Renal cortex interstitium (tissue), 11 donors: ENCODE results near the gene MAP2K3. TPM values are rescaled to one million over a fixed set of nuclear protein-coding genes. Genes with fewer than 3 reads are reported as not detected.

ENCODE experiments used
- DNase-seq, 11 donors: peaks; one replicate each; pipeline ENCODE4 v3.0.0-alpha.2; 2013; ENCODE audit warnings: low read depth in 9 of 11, low spot score in 4 of 11; ENCODE audit errors: extremely low read depth in 1 of 11
- polyA plus RNA-seq, 3 donors: library from polyadenylated mRNA; unstranded; fragments of 120-200 nt; gene quantifications; one replicate each; pipeline ENCODE4 v1.2.1, GENCODE V29; 2013; ENCODE audit not compliant: insufficient read length in 3 of 3

The MAP2K3 gene
- polyA plus RNA-seq, 3 donors: 20.6 to 25.8 (median 22.9) TPM

DNA sequence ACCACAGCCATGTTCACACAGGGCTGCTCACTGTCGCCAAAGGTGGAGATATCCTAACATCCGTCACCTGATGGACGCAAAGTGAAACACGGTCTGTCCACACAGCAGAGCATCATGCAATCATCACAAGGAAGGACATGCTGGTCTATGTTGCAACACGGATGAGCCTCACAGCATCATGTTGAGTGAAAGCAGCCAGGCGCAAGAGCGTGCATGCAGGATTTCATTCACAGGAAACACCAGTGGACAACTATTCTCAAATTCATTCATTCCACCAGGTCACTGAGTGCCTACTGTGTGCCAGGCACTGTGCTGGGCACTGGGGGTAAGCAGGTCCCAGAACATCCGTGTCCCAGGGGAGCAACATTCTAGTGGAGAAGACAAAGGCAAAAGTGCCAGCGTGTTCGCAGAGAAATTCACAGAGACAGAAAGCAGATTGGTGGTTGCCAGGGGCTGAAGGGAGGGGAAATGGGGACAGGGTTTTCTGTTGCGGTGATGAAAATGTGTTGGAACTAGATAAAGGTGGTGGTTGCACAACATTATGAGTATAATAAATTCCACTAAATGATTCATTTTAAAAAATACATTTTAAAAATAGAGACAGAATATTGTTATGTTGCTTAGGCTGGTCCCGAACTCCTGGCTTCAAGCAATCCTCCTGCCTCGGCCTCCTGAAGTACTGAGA lies 69.0 kb downstream of the MAP2K3 start:
- no peak for DNase-seq

DNA sequence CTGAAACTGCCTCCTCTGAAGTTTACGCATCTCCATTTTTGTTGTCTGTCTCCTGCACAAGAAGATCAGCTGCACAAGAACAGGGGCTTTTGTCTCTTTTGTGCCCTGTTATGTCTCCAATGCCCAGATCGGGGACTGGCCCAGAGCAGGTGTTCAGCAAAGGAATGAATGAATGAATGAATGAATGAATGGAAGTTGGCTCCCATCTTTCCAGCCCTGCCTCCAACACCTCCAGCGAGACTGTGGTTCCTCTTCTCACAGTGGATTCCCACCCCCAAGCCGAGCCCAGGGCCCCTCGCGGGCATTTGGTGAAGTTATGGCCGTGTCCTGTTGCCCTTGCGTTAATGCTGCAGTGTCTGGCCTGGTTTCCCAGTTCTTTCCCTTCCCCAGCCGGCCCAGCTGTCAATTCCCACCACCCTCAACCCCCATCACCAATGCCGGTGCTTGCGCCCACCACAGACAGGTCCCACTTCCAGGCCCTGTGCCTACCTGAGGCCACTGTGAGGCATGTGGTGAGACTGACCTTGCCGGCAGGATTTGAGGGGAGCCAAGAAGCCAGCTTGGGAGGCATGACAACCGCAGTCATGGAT lies 70.4 kb downstream of the MAP2K3 start:
- no peak for DNase-seq

- no peak for DNase-seq
These were observed 71.1 kb downstream of the MAP2K3 start for GRCh38 chr17:21355586-21355985.

DNA sequence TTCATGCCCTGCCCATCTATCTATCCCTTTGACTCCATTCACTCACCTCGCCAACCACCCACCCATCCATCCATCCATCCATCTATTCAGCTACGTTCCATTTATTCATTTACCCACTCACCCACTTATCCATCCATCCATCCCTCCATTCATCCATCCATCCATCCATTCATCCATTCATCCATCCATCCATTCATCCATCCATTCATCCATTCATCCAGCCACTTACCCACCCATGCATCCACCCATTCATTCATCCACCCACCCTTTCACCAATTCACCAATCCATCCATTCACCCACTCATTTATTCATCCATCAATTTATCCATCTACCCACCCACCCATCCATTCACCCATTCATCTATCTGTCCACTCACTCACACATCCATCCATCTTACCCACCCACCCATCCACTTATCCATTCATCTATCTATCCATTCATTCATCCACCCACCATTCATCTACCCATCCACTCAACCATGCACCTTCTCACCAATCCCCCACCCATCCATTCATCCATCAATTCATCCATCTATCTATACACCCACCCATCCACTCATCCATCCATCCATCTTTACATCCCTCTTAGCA lies 72.1 kb downstream of the MAP2K3 start:
- no peak for DNase-seq

DNA sequence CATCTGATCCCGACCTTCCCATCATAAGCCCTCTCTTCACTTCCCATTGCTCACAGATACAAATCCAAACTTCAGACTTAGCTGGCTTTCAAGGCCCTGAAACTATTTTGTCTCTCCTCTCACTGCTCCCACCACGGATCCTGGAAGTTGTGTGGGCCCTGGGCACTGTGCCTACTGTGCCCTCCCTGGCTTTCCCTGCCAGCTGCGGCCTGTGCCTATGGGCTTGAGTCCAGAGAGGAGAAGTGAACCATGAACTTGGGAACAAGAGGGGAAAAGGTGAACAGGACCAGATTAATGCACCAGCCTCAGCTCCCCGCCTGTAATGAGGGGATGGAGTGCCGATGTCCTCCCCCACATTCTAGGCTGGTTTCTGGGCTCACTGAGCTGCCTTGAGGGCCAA lies 72.8 kb downstream of the MAP2K3 start:
- DNase-seq: no peak

- no peak for DNase-seq
These were observed 73.5 kb downstream of the MAP2K3 start for GRCh38 chr17:21357696-21358656.

- DNase-seq: no peak
These were observed 74.4 kb downstream of the MAP2K3 start for GRCh38 chr17:21358682-21359482.

- no peak for DNase-seq
These were observed 75.0 kb downstream of the MAP2K3 start for GRCh38 chr17:21359483-21359840.

DNA sequence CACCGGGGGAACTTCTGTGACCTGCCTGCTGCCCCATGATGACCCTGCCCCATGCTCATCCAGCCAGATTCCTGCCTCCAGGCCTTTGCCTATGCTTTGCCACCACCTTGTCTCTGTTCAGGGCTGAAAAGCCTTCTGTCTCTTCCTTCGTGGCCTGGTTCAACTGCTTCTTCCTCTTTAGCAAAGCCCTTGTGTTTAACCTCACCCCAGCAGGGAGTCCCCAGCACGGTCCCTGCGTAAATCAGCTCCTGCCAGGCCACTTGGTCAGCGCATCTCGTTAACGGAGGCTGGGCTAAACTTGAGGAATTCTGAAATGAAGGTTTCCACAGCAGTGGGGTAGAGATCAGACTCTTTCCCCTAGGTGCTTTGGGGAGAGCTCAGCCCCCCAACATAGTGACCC lies 75.5 kb downstream of the MAP2K3 start:
- no peak for DNase-seq

- DNase-seq: no peak
These were observed 76.7 kb downstream of the MAP2K3 start for GRCh38 chr17:21361020-21361809.

- DNase-seq: no peak
These were observed 77.9 kb downstream of the MAP2K3 start for GRCh38 chr17:21362331-21362931.

- DNase-seq: no peak
These were observed 79.5 kb downstream of the MAP2K3 start for GRCh38 chr17:21363776-21364642.

Other genes with a start within 250 kb of the MAP2K3 start
- gene USP22, start 241.7 kb upstream of the MAP2K3 start, polyA plus RNA-seq: 100 to 1,000 TPM; 202 to 238 (median 235) TPM
- 10 to 100 TPM; 35.4 to 41.3 (median 38.1) TPM for gene DHRS7B, start 157.7 kb upstream of the MAP2K3 start, polyA plus RNA-seq
- gene TMEM11, start 70.5 kb upstream of the MAP2K3 start, polyA plus RNA-seq: 10 to 100 TPM; 20.4 to 24.7 (median 24.4) TPM
- 10 to 100 TPM; 11.9 to 14.9 (median 13.1) TPM for gene NATD1, start 31.3 kb upstream of the MAP2K3 start, polyA plus RNA-seq
- 1 to 10 TPM; 4.3 to 6.8 (median 5.2) TPM for gene KCNJ12, start 91.6 kb downstream of the MAP2K3 start, polyA plus RNA-seq